ENCODE results near the gene INTS3.
A peak's percentile ranks its signal among the peaks of the same experiment; 100 is the strongest.

Gene INTS3

GRCh38 chr1:153727463-153728304 is at the start of gene INTS3:
Gene INTS3, plus strand, starts transcription at chr1:153728050. Its CDS starts 585 bp downstream, at chr1:153728635.
- DNase-seq (ENCODE audit: low read depth): peak; percentile 98

DNA sequence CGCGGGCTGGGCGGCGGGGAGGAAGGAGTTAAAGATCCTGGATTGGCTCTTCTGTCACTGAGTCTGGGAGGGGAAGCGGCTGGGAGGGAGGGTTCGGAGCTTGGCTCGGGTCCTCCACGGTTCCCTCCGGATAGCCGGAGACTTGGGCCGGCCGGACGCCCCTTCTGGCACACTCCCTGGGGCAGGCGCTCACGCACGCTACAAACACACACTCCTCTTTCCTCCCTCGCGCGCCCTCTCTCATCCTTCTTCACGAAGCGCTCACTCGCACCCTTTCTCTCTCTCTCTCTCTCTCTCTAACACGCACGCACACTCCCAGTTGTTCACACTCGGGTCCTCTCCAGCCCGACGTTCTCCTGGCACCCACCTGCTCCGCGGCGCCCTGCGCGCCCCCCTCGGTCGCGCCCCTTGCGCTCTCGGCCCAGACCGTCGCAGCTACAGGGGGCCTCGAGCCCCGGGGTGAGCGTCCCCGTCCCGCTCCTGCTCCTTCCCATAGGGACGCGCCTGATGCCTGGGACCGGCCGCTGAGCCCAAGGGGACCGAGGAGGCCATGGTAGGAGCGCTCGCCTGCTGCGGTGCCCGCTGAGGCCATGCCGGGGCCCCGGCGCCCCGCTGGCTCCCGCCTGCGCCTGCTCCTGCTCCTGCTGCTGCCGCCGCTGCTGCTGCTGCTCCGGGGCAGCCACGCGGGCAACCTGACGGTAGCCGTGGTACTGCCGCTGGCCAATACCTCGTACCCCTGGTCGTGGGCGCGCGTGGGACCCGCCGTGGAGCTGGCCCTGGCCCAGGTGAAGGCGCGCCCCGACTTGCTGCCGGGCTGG is 49.1 kb upstream of the INTS3 start, which contains the start of gene NPR1:
Gene NPR1, plus strand, starts transcription at position 170 of the 818 bp plus-strand sequence. Its CDS starts 421 bp downstream, at position 591.
- DNase-seq (ENCODE audit: low read depth): no peak

- DNase-seq (ENCODE audit: low read depth): no peak
These were observed 48.3 kb upstream of the INTS3 start for GRCh38 chr1:153679337-153680119.

DNA sequence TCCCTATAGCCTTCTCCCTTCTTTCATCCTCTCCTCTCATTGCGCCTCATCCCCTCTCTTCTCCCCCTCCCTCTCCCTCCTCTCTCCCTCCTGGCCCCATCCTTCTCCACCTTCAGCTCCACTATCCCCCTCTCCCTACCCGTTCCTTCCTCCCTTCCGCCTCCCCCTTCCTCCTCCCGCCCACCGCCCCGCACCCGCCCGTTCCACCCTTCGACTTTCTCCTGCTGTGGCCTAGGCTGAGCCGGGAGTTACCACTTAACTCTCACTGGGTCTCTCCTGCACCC is 47.8 kb upstream of the INTS3 start:
- no peak for DNase-seq (ENCODE audit: low read depth)

- no peak for DNase-seq (ENCODE audit: low read depth)
These were observed 45.1 kb upstream of the INTS3 start for GRCh38 chr1:153682730-153683129.

DNA sequence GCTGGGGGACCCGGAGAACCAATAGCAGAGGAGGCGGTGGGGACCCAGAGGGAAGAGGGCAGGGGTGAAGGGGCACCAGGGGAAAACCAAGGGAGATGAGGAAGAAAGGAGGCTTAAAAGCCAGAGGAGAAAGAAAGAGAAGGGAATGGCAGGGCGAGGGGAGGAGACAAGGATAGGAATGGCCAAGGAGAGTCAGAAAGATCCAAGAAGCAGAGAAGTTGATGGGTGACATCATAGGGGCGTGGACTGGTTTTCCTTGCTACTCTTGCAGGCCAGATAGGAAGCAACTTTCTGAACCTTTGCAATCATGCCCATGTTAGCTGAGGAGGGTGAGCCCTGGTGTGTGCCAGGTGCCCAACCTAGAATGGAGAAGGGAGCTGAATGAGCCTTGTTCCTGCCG is 44.0 kb upstream of the INTS3 start:
- DNase-seq (ENCODE audit: low read depth): no peak

DNA sequence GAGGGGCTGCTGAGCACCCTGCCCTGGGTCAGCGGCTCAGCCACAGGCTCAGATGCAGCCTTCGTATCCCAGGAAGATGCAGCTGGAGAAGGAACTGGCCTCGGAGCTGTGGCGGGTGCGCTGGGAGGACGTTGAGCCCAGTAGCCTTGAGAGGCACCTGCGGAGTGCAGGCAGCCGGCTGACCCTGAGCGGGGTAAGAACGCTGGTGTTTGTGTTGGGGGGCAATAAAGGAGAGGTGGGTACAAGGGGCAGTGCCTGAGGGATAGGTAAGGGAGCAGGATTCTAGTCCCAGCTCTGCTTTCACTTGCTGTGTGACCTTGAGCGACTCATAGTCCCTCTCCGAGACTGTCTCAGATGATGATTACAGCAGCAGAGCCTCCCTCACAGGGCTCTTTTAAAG is 43.0 kb upstream of the INTS3 start:
- no peak for DNase-seq (ENCODE audit: low read depth)

DNA sequence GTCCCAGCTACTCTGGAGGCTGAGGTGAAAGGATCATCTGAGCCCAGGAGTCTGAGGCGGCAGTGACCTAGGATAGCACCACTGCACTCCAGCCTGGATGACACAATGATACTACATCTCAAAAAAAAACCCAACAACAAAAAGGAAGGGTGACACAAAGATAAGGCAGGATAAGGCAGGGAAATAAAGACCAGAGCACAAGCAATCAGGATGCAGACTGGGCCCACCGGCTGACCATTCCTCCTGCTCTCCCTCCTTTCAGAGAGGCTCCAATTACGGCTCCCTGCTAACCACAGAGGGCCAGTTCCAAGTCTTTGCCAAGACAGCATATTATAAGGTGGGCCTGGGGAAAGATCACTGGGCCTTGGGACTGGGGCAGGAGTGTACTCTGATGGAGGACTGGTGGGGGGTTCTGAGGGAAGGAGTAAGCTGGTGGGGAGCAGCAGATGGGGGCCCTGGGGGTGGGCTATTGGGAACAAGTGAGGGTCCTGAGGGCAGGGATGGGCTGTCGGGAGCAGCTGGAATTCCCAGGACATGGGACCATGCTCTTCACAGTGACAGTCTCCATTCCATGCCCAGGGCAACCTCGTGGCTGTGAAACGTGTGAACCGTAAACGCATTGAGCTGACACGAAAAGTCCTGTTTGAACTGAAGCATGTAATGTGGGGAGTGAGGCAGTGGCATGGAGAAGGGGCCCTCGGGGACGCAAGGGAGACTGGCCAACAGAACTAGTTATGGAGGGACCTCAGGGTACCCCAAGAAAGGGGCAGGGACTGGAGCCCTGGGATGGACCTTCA is 42.1 kb upstream of the INTS3 start:
- no peak for DNase-seq (ENCODE audit: low read depth)

DNA sequence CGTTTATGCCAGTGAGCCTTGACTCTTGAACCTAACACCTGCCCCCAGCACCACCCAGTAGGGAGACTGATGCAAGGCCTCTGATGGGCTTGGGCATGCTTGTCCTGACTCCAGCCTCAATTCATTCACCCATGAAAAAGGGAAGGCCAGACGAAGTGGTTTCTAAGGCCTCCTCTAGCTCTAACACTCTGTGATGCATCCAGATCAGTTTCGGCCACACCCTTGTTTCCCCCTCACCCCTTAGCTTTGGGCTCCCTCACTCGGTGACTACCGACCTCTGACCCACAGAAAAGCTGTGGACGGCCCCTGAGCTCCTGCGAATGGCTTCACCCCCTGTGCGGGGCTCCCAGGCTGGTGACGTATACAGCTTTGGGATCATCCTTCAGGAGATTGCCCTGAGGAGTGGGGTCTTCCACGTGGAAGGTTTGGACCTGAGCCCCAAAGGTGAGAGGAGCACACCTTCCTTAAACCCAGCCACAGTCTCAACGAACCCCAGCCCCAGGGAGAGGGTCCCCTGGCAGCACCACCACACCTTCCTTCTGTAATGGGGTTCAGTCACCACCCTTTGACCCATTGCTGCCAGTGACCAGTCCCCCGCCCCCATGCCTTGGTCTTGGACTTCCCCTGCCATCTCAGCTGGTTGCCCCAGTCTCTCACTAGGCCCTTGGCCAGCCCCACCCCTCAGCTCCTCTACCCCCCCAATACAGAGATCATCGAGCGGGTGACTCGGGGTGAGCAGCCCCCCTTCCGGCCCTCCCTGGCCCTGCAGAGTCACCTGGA is 40.3 kb upstream of the INTS3 start:
- no peak for DNase-seq (ENCODE audit: low read depth)

- no peak for DNase-seq (ENCODE audit: low read depth)
These were observed 39.6 kb upstream of the INTS3 start for GRCh38 chr1:153688276-153688675.

- no peak for DNase-seq (ENCODE audit: low read depth)
These were observed 39.0 kb upstream of the INTS3 start for GRCh38 chr1:153688736-153689328.

DNA sequence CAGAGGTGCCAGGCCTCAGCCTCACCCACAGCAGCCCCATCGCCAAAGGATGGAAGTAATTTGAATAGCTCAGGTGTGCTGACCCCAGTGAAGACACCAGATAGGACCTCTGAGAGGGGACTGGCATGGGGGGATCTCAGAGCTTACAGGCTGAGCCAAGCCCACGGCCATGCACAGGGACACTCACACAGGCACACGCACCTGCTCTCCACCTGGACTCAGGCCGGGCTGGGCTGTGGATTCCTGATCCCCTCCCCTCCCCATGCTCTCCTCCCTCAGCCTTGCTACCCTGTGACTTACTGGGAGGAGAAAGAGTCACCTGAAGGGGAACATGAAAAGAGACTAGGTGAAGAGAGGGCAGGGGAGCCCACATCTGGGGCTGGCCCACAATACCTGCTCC is 34.4 kb upstream of the INTS3 start:
- DNase-seq (ENCODE audit: low read depth): no peak

GRCh38 chr1:153696741-153697140 is 31.1 kb upstream of the INTS3 start:
- no peak for DNase-seq (ENCODE audit: low read depth)

GRCh38 chr1:153697191-153698019 is 30.4 kb upstream of the INTS3 start:
- no peak for DNase-seq (ENCODE audit: low read depth)

DNA sequence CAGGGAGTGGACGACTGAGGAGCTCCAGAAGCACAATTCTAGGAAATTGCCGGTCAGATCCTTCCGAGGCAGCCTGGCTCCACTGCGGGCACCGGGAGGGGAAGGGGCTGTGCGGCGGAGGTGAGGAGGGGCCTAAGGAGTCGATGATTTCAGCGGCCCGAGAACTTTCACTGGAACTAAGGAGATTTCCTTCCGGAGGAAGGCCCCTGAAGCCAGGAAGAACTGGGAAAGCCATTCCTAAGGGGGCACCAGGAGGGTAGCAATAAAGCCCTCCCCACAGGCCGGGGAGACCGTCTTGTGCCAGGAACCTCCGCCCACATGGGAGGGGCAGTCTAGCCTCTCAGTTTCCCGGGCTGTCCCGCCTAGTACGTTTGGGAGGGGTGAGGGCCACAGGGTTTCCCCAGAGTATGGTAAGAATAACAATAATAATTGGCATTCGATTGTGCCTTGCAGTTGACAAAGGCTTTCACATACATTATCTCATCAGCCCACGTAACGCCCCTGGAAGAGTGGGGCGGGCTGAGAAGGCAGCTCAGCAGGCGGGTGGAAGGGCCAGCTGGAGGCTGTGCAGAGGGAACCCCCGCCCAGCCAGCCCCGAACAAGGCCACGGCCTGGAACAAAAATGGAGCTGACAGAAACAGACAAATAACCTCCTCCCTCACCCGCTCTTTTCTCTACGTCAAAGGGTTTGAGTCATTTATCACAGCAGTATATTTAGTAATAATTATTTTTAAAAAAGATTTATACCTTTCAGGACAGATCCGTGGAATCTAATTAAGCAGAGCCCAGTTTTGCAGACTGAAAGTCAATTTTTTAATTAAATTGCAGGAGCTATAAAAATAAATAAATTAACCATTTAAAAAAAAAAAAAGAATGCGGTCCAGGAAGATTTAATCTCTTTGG is 29.6 kb upstream of the INTS3 start:
- DNase-seq (ENCODE audit: low read depth): no peak

DNA sequence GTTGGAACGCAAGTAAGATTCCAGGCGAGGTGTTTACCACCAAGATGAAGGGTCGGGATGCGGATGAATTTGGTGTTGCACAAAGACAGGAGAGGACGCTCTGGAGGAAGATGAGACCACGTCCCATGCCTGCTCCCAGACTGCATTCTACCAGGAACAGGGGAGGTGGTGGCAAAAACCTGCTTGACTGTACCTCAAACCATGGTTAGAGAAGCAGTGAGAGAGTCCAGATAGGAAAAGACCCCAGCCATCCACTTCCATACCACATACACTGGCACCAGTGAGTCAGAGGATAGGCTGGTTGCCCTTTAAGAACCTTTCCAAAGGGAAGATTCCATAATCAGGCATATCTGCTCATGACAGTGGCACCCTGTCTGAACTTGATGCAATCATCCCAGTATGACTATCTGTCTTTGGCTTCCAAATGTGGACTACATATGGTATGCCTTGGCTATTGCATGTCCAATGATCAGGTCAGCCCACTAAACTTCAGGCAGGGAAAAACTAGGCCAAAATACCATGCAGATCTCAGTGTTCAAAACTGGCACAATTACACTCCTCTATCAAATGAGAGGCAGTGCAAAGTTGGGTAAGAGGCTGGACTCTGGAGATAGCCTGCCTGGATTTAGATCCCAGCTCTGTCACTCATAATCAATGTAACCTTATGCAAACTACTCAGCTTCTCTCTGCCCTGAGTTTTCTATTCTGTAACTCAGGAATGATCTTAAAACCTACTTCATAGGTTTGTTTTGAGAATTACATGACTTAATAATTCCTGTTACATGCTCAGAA is 28.7 kb upstream of the INTS3 start:
- no peak for DNase-seq (ENCODE audit: low read depth)

GRCh38 chr1:153699768-153700167 is 28.1 kb upstream of the INTS3 start:
- no peak for DNase-seq (ENCODE audit: low read depth)

- DNase-seq (ENCODE audit: low read depth): no peak
These were observed 22.4 kb upstream of the INTS3 start for GRCh38 chr1:153705484-153705883.
